NCI-H187 (cell line): Measurements from ENCODE around the gene CD82.

ENCODE experiments used
- DNase-seq, 2 experiments: peaks; one replicate each; lab custom pipeline; 2025; lab: John Stamatoyannopoulos, UW

The CD82 gene

DNA sequence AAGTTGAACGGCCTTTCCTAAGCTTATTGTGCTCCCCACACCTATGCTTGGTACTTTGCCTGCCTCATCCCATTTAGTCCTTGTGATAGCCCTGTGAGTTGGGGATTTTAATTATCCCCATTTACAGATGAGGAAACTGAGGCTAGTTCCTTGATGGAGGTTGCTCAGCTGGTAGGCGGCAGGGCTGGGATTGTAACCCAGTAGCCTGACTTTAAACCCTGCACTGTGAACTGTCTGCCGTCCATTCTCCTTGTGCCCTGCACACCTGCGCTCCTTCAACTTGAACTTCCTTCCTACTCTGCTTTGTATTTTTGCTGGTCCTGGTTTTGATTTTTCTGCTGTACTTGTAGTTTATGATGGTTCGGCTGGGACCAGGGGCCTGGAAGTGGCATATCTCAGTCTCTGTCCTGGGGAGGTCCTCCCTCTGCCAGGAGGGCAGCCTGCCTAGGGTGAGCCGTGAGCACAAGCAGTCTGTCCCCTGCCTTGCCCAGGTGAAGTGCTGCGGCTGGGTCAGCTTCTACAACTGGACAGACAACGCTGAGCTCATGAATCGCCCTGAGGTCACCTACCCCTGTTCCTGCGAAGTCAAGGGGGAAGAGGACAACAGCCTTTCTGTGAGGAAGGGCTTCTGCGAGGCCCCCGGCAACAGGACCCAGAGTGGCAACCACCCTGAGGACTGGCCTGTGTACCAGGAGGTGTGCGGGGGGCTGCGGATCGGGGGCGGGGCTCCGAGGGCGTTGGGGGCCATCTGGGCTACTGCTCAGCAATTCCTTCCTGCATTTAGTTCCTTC is 52.4 kb downstream of the CD82 start:
- no peak for DNase-seq

DNA sequence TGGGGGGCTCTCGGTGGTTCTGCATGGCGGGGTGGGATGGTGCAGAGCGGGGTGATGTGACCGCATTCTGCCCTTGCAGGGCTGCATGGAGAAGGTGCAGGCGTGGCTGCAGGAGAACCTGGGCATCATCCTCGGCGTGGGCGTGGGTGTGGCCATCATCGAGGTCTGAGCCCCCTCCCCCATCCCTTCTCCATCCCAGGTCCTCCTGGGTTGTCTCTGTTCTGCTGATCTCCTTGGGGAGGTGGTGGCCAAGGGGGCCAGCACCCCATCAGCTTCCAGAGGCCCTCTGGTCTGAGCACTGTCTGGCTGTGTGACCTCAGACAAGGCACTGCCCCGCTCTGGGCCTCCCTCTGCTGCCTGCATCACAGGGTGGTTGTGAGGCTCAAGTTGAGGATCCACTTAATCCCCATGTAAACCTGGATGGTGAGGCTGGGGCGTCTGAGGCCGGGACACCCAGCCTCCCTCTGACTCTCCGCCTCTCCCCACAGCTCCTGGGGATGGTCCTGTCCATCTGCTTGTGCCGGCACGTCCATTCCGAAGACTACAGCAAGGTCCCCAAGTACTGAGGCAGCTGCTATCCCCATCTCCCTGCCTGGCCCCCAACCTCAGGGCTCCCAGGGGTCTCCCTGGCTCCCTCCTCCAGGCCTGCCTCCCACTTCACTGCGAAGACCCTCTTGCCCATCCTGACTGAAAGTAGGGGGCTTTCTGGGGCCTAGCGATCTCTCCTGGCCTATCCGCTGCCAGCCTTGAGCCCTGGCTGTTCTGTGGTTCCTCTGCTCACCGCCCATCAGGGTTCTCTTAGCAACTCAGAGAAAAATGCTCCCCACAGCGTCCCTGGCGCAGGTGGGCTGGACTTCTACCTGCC is 53.3 kb downstream of the CD82 start:
- no peak for DNase-seq

DNA sequence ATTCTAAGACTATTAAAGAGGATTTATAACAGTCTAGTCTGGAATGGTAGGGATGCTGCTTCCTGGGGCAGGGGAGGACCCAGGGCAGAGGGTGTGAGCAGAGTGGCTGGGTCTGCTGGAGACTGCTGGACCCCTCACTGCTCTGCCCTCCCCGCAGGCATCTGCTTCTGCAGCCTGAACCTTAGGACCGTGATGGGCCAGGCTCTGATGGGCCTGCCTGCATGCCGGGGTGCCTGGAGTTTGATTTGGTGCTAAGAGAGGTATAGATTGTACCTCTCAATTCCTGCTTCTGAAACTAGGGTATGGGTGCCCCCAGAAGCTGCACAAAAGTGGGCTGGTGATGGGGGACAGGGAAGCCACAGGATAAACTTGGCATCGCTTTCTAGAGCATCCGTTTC is 54.9 kb downstream of the CD82 start:
- no peak for DNase-seq

DNA sequence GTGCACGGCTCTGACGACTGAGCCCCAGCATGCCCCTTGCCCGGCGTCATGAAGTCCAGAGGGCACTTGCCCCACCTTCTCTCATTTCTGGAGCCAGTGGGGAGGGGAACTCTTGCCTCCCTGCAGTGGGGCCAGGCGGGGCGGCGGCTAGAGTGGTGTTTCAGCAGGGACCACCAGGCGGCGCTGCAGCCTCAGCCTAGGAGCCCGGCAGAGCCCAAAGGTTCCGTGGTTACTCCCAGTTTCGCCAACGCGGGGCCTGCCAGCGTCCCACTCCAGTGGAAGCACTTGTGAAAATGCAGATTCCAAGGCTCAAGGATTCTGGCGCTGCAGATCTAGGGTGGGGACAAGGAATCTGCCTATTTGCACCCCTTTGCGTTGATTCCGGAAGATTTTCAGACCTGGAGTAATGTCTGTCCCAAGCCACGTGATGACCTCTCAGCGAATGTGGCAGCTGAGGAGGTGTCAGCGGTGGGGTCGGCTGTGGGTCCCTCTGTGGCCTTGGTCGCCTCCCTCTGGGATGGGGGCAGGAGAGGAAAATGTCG is 55.7 kb downstream of the CD82 start:
- DNase-seq: peak in 1 of 2 experiments; percentile 37

GRCh38 chr11:44621784-44622183 is 56.3 kb downstream of the CD82 start:
- no peak for DNase-seq

- DNase-seq: no peak
These were observed 56.8 kb downstream of the CD82 start for GRCh38 chr11:44622190-44622650.

GRCh38 chr11:44622721-44623258 is 57.3 kb downstream of the CD82 start:
- DNase-seq: no peak

DNA sequence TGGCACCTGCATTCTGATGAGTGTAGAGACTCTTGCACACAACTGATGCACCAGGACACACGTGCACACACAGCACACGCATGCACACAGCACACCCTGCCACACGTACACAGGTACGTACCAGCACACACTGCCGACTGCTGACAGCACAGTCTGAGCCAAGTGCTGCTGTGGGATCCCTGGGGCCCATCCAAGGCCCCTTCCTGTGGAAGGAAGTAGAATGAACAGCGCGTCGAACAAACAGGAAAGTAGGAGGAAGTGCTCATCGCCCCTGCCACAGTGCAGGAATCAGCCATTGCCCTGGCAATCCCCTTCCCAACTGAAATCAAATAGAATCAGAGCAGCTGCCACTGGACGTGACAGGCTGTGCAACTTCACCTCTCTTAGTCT is 57.9 kb downstream of the CD82 start:
- no peak for DNase-seq

- no peak for DNase-seq
These were observed 58.4 kb downstream of the CD82 start for GRCh38 chr11:44623731-44624491.

DNA sequence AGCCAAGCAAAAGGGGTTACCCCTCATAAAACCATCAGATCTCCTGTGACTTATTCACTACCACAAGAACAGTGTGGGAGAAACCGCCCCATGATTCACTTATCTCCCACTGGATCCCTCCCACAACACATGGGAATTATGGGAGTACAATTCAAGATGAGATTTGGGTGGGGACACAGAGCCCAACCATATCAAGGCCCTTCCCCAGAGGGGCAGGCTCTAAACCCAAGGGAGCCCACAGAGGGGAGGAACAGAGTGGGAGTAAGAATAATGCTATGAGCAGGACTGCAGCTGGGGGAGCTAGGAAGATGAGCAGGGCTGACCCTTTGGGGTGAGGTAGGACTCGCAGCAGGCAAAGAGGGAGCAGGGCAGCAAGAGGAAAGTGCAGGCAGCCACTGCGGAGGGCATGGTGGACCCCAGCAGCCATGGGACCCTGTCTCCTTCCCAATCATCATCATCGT is 59.3 kb downstream of the CD82 start:
- DNase-seq: no peak

DNA sequence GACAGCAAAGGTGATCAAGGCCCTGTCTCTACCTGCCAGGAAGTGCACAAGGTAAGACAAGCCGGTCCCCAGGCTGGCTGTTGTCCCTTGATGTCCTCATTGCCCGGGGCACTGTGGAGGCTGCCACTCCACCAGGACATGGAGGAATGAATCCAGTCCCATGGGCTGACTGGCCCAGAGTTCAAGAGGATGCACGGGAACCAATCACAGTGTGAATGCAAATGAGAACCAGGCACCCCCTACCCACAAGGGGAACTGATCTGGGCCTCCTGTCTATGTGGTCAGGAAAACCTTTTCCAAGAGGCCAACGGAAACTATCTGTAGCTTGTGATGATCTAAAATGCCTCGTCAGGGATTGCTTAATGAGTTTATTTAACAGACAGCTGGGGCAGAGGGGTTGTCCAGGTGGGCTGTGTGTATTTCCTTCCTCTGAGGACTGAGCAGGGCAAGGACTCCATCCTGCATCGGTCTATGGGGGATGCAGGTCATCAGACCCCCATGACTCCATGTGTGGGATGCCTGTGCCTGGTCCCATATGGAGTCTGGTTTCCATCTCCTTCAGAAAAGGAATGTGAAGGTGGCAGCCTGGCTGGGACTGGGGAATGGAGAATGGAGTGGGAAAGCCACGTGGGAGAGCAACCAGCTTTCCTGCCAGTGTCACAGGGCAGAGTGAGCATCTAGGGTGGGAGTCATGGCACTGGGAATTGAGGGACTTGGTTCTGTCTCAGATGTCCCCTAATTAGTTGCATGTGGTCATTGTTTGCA is 60.5 kb downstream of the CD82 start:
- DNase-seq: no peak

GRCh38 chr11:44626645-44627044 is 61.2 kb downstream of the CD82 start:
- DNase-seq: no peak

DNA sequence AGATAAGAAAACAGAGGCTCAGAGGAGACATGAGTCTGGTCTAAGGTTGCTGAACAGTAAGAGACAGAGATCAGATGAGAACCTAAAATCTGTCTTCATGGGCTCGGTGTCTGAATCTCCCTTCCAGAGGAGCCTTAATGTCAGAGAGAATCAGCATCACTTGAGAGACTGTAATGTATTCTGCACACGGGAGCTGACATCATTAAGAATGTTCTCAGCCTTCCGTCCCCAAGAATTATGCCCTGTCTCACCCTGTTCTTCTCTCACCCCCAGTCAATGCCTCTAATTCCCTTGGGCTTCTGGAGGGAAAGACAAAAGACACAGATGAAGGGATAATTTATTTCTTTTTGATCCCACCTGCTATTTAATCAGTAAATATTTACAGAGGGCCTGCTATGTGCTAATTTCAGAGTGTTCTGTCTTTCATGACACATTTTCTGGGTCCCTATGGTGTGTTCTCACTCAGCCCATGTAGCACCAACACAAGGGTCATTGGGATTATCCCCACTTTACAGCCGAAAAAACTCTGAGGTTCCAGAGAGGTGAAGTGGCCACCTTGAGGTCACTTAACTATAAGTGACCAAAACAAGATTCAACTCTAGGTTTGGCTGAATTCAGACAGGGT is 61.8 kb downstream of the CD82 start:
- no peak for DNase-seq

GRCh38 chr11:44627911-44628729 is 62.7 kb downstream of the CD82 start:
- no peak for DNase-seq

GRCh38 chr11:44628730-44629700 is 63.6 kb downstream of the CD82 start:
- DNase-seq: no peak

- DNase-seq: no peak
These were observed 64.4 kb downstream of the CD82 start for GRCh38 chr11:44629732-44630345.

DNA sequence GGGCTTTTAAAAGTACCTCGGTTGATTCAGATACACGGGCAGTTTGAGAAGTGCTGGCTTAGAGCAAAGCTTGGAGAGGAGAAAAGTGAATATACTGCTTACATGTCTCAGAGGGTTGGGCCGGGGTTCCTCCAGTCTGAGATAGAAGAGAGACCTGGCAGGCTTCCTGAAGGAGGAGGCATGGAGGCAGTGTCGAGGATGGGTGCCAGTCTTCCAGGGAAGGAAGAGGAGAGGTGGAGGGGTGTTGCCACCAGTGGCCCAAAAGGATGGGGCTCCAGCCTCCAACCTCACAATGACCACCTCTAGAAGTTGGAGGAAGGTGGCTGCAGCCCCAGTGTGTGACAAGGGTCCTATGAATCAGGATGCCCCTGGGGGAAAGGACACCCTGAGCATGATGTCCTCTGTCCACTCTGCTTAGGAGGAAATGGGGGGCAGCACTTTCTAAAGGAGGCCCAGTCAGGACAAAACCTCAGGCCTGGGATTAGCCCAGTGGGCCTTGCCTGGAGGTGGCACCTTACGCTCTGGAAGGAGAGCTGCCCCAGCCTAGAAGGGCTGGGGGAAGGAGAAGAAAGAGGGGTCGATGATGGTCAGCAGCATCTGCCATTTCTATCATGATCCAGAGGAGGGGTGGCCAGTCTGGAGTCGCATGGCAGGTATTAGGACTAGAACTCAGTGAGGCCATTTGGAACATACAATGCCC is 65.2 kb downstream of the CD82 start:
- DNase-seq: no peak
